Activated gamma-delta T cell treated with anti-CD3 and anti-CD28 coated beads, Interleukin-2, amount 50 U/mL, for 16 hours (primary cell): Measurements from ENCODE around the gene DNAJB6.

Experiments
- DNase-seq: peaks from one replicate; pipeline ENCODE4 v3.0.0-alpha.2; 2020; ENCODE audit warnings: low read depth

DNAJB6 gene

DNA sequence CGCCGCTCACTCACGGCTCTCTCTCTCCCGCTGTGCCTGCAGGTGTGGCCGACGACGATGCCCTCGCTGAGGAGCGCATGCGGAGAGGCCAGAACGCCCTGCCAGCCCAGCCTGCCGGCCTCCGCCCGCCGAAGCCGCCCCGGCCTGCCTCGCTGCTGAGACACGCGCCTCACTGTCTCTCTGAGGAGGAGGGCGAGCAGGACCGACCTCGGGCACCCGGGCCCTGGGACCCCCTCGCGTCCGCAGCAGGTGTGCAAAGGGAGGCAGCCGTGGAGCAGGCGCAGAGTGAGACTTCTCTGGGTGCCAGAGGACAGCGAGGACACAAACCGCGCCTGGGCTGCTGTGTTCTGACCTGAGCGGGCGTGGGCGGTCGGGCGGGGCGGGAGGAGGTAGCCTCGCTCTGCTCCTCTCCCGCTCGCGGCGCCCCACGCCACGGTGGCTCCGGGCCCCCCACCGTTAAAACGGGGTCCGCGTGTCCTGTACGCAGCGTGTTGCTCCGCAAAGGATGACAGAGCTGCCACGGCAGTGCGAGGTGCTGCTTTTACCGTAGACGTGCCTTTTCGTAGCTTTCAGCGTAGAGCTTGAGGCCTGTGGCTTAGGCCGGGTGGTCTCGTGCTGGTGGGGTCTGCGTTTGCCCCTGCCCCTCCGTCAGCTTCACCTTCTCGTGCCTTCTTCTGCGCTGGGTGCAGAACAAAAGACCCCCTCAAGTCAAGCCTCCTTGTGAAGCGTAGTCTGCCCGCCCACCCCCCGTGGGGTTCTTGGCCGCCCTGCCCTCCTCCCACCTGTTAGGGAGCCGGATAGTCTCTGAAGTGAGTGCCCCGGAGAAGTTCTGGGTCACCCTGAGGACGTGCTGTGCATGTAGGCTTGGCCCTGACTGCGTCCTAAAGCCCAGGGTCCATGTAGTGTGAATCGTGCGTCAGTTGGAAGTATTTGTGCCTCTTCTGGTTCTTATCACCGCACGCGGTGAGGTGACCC, 73.2 kb downstream of the DNAJB6 start:
- no peak for DNase-seq

- DNase-seq, result no peak
Observed at GRCh38 chr7:157410831-157411556, 74.2 kb downstream of the DNAJB6 start.

GRCh38 chr7:157411580-157411979, 74.8 kb downstream of the DNAJB6 start:
- peak; percentile 7 for DNase-seq

DNA sequence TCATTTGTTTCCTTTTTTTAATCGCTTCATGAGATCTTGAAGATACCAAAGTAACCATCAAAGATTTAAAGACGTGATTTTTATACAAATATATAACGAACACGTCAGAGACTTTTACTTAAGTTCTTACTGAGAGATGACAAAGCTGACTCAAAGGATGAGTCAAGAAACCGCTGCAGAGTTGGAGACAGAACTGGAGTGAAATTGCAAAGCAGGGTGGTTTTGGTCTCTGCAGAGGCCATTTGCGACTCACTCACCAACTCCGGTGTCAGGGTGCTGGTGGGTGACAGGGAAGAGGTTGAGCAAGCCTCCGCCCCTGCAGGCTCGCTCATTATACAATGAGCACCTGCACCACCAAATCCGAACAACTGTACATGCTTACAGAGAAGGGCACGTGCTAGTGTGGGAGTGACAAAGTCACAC, 75.2 kb downstream of the DNAJB6 start:
- peak; percentile 15 for DNase-seq

DNA sequence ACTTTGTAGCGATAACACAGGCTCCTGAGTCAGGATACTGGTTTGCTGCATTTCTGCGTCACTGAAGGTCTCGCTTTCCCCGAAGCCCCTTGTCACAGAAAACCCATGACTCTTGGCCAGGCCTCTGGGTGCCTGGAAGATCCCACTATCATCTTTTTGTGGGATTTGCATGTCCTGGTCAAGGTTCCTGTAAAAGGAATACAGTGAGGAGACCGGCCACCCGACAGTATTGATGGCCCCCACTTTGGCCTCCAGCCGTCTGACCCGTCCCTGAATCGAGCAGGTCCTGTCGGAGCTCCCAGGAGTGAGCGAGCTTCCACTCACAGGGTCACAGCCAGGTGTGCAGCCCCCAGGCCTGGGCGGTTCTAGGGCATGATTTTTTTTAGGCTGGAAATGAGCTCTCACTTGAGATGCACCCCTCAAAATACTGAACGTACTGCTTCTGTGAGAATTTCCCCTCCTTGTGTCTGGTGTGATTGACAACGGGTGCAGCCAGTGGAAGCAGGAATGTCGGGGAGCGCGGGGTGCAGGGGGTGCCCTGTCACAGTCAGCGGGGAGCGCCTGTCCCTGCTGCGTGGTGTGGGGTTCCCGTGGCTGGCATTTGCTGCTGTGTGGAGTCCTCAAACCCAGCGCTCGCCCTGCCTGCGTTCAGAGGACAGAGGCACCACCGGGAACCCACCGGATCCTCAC, 75.8 kb downstream of the DNAJB6 start:
- DNase-seq, result no peak

DNA sequence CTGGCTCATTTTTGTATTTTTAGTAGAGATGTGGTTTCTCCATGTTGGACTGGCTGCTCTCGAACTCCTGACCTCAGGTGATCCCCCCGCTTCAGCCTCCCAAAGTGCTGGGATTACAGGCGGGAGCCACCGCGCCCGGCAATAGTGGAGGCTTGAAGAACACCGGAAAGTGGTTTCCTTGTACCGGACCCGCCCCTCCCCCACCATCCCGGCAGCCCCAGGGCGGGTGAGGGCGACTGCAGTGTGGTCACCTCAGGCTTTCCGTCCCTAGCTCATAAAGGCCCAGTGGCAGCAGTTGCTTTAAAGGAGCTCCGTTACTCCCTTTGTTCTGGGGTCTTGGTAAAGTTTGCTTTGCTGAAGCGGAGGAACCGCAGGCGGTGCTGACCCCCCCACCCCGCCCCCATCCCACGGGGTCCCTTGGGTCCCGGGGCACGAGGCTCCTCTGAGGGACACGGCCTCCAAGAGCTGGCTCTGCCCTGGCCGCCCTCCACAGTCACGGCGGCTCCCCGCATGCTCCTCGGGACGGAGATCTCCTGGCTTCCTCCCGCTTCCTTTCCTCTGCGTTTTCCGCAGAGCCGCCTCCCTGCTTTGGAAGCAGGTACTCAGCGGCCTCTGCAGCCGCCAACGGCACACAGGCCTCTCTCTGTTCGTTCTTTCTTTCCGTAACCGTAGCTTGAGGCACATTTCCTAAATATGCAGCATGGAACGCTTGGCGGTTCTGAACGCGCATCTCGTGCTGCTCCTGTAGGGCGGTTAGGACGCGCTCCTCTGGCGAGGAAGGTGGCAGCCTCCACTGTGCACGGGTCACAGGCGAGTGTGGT, 77.3 kb downstream of the DNAJB6 start:
- no peak for DNase-seq

DNA sequence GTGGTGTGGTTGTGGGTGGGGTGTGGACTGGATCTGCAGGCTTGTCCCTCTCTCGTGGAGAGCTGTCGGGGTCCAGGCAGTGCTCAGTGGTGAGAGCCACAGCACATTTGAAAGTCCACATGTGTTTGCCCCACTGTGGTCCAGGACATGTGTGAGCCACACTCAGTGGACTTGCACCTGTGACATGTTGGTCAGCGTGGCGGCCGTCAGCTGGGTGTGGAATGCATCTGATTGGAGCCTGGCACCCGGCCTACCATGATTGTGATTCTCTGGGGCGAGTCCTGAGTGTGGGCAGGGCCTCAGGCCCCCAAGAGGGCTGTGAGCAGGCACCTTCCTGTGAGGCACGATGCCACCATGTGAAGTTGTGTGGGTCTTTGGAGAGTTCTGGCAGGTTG, 77.9 kb downstream of the DNAJB6 start:
- DNase-seq, result no peak

DNA sequence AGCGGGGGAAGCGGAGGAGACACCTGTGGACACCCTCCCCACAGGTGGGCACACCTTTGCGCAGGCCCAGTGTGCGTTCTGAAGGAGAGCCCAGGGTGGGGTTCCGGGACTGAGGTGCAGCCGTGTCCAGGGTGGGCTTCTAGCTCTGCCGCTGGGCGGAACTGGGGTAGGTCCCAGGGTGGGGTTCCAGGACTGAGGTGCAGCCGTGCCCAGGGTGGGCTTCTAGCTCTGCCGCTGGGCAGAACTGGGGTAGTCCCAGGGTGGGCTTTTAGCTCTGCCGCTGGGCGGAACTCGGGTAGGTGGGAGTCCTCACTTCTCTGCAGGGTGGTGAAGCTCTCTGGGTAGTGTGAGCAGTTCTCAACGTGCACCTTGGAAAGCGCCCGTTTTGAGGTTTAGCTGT, 78.7 kb downstream of the DNAJB6 start:
- no peak for DNase-seq

DNA sequence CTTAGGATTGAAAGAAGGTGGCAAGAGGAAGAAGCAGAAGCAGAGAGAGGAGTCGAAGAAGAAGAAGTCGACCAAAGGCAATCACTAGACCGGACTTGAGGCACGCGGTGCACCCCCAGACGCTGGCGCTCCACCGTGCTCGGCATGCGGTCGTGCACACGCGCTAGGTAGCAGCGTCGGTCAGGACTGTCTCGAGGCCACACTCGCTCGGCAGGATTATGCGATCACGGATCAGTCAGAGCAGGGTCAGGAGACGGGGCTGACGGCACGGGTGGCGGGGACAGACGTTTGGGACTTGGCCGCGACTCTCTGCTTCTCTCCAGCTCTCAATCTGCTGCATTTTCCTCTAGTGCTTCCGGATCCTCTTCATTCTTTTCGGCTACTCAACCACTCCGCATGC, 79.2 kb downstream of the DNAJB6 start:
- DNase-seq, result no peak

DNA sequence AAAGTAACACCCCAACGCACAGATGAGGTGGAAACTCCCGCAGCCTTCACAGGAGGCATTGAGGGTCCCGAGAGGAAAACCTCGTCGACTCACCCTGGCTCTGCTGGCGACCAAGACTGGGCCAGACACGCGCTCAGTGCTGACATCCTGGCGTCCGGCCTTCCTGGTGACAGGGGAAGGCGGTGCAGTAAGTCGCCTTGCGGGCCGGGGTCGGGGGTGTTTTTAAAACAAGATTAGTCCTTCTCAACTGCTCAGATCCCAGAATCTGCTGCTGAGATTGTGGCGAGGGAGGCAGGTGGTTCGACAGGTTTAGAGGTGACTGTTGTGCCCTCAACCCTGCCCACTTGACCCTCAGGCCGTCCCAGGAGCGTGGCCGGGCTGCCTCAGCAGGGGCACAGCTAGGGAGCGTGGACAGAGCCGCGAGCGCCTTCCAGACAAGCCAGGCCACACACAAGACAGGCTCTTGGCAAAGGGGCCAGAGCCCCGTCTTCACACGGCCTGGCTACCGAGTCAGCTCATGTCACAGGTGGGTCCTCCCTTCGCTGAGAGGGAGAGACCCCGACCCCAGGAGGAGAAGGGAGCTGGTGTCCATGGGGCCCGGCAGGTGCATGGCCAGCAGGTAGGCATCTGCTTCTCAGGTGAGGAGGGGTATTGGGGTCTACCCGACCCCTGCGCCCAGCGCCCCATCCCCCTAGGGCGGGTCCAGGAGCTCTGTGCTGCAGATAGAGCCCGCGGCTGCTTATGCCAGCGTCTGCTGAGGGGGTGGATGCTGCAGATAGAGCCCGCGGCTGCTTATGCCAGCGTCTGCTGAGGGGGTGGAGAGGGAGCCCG, 81.6 kb downstream of the DNAJB6 start:
- no peak for DNase-seq

DNA sequence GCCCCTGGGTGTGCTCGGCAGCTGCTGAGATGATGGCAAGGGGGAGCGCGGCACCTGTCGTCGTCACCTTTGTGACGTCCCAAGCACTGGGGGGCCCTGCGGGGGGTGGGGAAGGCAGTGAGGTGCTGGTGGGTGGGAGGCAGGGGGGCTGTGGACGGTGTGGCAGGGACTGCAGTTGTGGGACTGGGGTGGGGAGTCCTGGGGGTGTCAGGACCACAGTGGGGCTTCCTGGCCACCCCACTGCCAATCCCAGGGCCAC, 82.2 kb downstream of the DNAJB6 start:
- DNase-seq, result no peak

- no peak for DNase-seq
Observed at GRCh38 chr7:157422279-157422678, 85.5 kb downstream of the DNAJB6 start.

GRCh38 chr7:157423348-157423747, 86.5 kb downstream of the DNAJB6 start:
- no peak for DNase-seq

DNA sequence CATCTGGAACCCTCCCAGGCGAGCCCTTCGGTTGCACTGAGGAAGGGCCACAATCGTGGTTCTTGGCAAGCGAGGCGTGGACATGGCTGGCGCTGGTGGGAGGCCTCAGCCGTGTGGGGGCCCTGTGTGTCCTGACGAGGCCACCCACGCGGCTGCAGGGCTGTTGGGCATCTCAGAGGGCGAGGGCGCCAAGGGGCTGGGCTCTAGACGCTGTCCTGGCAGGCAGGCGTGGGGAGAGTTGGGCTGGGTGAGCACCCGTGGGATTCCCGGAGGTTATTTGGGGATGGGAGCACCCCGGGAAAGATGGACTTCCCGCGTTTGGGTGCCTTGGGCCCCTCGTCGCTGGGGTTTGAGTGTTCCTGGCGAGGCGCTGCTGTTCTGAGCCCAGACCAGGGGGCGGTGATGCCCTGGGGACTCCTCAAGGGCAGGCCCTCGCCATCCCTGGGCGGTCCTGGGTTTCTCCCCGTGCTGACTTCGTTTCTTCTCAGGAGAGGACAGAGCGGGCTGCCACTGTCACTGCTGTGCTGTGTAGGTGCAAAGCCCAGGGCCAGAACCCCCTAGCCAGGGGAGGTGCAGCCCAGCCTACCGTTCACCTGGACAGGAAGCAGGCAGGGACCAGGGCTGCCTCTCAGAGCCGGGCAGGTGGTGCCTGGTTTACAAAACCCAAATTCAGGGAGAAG, 87.2 kb downstream of the DNAJB6 start:
- no peak for DNase-seq

DNA sequence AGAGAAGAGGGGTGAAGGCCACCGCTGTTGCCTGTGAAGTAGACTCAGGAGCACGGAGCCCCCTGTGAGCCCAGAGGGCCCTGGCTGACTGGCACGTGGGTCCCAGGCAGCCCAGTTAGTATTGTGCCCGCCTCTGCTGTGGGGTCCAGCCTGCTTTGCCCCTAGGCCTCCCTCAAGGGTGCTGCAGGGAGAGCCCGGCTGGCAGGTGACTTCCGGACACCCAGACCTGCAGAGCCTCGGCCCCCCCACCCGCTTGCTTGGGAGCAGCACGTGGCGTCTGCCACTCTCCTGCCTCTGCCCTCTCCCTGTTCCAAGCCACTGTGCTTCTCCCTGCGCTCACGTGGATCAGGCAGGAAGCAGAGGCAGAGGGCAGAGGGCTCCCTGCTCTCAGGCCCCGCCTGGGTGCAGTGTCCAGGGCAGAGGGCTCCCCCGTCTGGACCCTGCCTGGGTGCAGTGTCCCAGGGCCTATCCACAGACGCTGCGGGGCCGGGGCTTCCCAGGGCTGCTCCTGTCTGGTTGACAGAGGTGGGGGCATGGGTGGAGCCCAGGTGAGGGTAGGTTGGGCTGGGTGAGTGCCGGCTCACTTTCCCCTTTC, 88.4 kb downstream of the DNAJB6 start:
- DNase-seq, result no peak

DNA sequence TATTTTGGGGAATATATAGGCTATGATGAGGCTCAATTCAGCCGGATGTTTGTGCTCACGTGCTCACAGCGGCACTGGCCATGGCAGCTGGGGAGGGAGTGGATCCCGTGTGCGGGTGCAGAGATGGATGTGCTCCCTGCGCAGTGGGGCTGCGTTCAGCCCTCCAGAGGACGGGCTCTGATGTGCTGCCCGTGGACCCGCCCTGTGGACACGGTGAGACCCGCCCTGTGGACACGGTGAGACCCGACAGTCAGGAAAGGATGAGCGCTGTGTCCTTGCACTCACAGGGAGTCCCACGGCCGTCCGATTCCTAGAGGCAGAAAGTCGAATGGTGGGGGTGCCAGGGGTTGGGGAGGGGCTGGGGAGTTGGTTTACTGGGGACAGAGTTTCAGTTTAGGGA, 89.0 kb downstream of the DNAJB6 start:
- no peak for DNase-seq

GRCh38 chr7:157426463-157427301, 89.9 kb downstream of the DNAJB6 start:
- DNase-seq, result no peak

DNA sequence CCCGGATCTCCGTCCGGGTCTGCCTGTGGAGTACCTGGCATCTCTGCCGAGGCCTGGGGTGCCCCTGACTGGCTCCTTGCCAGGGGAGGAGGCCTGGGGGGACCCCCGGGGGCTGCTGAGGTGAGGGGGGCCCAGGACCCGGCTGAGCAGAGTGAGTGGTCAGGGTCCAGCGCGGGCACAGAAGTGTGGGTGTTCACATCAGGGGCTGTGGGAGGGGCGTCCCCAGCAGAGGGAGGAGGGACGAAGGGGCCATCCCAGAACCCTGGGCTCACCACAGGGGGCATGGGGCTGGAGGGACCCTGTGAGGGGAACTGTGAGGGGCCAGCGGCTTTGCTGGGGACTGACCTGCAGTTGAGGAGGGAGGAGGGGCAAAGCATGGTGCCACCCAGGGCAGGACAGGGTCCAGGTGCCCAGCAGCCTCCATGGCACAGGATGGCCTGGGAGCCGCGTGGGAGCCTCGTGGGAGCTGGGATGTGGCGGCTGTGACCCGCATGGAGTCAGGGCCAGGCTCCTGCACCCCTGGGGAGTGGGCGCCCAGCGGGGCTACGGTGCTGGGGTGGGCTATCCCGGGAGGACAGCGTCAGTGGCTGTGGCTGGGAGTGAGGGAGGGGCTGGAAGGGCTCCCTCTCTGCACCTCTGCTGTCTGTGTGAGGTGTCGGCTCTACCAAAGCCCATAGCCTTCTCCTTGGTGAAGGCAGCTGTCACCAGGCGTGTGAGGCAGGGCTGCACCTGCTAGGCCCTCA, 91.2 kb downstream of the DNAJB6 start:
- no peak for DNase-seq

GRCh38 chr7:157428554-157428945, 91.7 kb downstream of the DNAJB6 start:
- no peak for DNase-seq
